ENCODE results near the gene TCTN2. TPM values are rescaled to one million over a fixed set of nuclear protein-coding genes. Genes with fewer than 3 reads are reported as not detected.

The TCTN2 gene
- total RNA-seq, 3 donors from 2014 or later (not counting 1 experiment from before 2014, with no cell fraction given): 3.2 to 7.3 (median 4.6) TPM

DNA sequence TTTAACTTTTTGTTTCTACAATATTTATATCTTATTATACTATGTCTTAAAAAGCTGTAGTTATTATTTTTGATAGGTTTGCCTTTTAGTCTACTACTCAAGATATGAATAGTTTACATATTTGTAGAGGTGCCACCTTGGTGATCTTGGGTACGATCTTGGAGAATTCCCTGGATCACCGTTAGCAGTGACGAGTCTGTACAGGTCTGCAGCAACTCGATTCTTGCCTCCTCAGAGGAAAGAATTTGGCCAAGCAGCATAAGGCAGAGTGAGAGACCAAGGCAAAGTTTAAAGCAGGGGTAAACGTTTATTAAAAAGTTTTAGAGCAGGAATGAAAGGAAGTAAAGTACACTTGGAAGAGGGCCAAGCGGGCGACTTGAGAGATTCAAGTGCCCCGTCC is 3.1 kb upstream of the TCTN2 start:
- no peak for ATAC-seq
- no peaks in the 10 kb centered on the region for H3K9me3 Mint-ChIP-seq
- Histone ChIP-seq H3K4me3 (ENCODE audit: low read length) (no peak overlapping the region), H3K36me3 (ENCODE audit: control insufficient read depth, insufficient read depth, low read length) (no peaks in the 10 kb centered on the region), H3K9me3 (ENCODE audit: control insufficient read depth, insufficient read depth, low read length) (no peaks in the 10 kb centered on the region), H3K27me3 (ENCODE audit: control insufficient read depth, insufficient read depth, low read length) (no peaks in the 10 kb centered on the region), H3K27ac (ENCODE audit: low read length) (no peak overlapping the region), H3K4me1 (ENCODE audit: control insufficient read depth, insufficient read depth, low read length) (peaks cover 12% of the 10 kb centered on the region)
- no peaks in the 10 kb centered on the region for H3K27me3 Mint-ChIP-seq (ENCODE audit: low read depth in 2 of 2)
- no peak overlapping the region for H3K4me3 Mint-ChIP-seq
- no peaks in the 10 kb centered on the region for H3K36me3 Mint-ChIP-seq
- H3K4me1 Mint-ChIP-seq: peaks cover 7 to 16% of the 10 kb centered on the region in 2 donors
- H3K27ac Mint-ChIP-seq: no peak overlapping the region
- intact Hi-C loops (cut with micrococcal nuclease): no loop called here
- TF ChIP-seq, protein P1, sequence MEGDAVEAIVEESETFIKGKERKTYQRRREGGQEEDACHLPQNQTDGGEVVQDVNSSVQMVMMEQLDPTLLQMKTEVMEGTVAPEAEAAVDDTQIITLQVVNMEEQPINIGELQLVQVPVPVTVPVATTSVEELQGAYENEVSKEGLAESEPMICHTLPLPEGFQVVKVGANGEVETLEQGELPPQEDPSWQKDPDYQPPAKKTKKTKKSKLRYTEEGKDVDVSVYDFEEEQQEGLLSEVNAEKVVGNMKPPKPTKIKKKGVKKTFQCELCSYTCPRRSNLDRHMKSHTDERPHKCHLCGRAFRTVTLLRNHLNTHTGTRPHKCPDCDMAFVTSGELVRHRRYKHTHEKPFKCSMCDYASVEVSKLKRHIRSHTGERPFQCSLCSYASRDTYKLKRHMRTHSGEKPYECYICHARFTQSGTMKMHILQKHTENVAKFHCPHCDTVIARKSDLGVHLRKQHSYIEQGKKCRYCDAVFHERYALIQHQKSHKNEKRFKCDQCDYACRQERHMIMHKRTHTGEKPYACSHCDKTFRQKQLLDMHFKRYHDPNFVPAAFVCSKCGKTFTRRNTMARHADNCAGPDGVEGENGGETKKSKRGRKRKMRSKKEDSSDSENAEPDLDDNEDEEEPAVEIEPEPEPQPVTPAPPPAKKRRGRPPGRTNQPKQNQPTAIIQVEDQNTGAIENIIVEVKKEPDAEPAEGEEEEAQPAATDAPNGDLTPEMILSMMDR (IDR thresholded peaks at IDR 0.05): no peak
- 91% methylated on average over 8 of the region's 8 CpGs for WGBS (ENCODE audit: insufficient coverage)
- DNase-seq: no peak

DNA sequence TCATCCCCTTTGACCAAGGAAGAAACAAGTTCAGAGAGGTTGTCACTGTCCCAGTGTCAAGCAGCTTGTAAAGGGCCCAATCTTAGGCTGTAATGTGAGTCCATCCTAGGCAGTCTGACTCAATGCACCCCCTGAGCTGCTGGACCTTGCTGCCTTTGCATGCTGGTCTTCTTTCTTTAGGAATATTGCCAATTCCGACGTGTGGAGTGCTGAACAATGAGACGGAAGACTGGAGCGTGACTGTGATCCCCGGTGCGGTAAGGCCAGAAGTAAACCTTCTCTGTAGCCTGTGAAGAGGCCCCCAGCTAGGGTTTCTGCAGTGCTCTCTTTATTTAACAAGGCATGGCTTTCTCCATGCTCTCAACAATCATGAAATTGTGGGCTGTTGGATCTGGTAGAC is 963 bp downstream of the TCTN2 start:
- peak in 1 of 2 donors; percentile 5 for DNase-seq
- ATAC-seq: no peak
- TF ChIP-seq, protein P1 (IDR thresholded peaks at IDR 0.05): no peak
- Mint-ChIP-seq H3K27me3 (ENCODE audit: low read depth in 2 of 2) (no peaks in the 10 kb centered on the region), H3K27ac (no peak overlapping the region), H3K4me3 (peak overlapping the region; percentile 88), H3K9me3 (no peaks in the 10 kb centered on the region), H3K36me3 (no peaks in the 10 kb centered on the region), H3K4me1 (peaks cover 7 to 16% of the 10 kb centered on the region in 2 donors)
- peaks cover 12% of the 10 kb centered on the region for H3K4me1 ChIP-seq (ENCODE audit: control insufficient read depth, insufficient read depth, low read length)
- 97% methylated on average over 6 of the region's 6 CpGs for WGBS (ENCODE audit: insufficient coverage)
- peaks cover 1% of the 10 kb centered on the region for H3K36me3 ChIP-seq (ENCODE audit: control insufficient read depth, insufficient read depth, low read length)
- H3K27ac ChIP-seq (ENCODE audit: low read length): no peak overlapping the region
- intact Hi-C loops (cut with micrococcal nuclease): loop anchor here (5.0 kb wide), 1 partner anchor 40 kb away; the partner anchor contains the start of gene ATP6V0A2
- H3K27me3 ChIP-seq (ENCODE audit: control insufficient read depth, insufficient read depth, low read length): no peaks in the 10 kb centered on the region
- H3K9me3 ChIP-seq (ENCODE audit: control insufficient read depth, insufficient read depth, low read length): no peaks in the 10 kb centered on the region
- H3K4me3 ChIP-seq (ENCODE audit: low read length): no peak overlapping the region

DNA sequence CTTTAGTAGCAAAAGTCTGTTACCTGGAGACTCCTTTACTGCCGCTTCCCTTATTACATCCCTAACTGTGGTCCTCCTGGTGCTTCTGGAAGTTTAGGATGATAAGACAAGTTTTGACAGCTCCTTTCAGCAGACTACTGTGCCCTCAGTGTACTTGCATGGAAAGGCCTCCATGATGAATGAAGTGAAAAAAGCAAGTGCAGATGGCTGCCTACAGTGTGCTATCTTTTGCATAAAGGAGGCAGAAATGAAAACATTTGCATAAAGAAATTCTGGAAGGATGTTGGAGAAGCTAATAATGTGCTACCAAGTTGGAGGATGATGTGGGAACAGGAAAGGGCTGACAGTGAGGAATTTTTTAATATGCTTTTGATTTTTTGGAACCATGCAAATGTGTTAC is 4.5 kb downstream of the TCTN2 start:
- Histone ChIP-seq H3K4me3 (ENCODE audit: low read length) (no peak overlapping the region), H3K4me1 (ENCODE audit: control insufficient read depth, insufficient read depth, low read length) (peaks cover 12% of the 10 kb centered on the region), H3K9me3 (ENCODE audit: control insufficient read depth, insufficient read depth, low read length) (no peaks in the 10 kb centered on the region), H3K27me3 (ENCODE audit: control insufficient read depth, insufficient read depth, low read length) (no peaks in the 10 kb centered on the region), H3K27ac (ENCODE audit: low read length) (no peak overlapping the region), H3K36me3 (ENCODE audit: control insufficient read depth, insufficient read depth, low read length) (peaks cover 1% of the 10 kb centered on the region)
- Mint-ChIP-seq H3K4me3 (no peak overlapping the region), H3K4me1 (peaks cover 7 to 16% of the 10 kb centered on the region in 2 donors), H3K36me3 (no peaks in the 10 kb centered on the region), H3K27me3 (ENCODE audit: low read depth in 2 of 2) (no peaks in the 10 kb centered on the region), H3K27ac (no peak overlapping the region), H3K9me3 (no peaks in the 10 kb centered on the region)
- WGBS (ENCODE audit: insufficient coverage): no CpG with 5 or more reads among the region's 1 CpG
- TF ChIP-seq, protein P1 (IDR thresholded peaks at IDR 0.05): no peak
- intact Hi-C loops (cut with micrococcal nuclease): no loop called here
- DNase-seq (no peak), ATAC-seq (no peak)

DNA sequence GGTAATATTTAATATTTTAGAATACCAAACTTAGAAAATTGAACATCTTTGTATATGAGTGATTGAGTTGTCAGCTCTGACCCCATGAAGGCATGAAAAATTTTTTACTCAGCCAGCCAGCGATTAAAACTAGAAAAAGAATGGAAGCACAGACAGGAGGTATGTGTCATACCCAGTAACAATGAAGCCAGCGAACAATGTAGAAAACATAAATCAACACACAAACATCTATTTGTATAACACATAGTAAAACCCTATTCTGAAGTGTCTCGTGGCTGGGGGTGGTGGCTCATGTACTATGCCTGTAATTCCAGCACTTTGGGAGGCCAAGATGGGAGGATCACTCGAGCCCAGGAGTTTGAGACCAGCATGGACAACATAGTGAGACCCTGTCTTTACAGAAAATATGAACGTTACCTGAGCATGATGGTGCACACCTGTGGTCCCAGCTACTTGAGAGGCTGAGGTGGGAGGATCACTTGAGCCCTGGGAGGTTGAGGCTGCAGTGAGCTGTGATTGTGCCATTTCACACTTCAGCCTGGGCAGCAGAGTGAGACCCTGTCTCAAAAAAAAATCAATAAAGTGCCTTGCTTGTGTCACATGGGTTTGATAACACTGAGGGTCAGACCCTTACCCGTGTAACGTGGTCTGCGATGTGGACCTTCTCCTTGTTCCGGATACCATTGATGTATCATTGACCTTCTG is 5.9 kb downstream of the TCTN2 start:
- H3K9me3 ChIP-seq (ENCODE audit: control insufficient read depth, insufficient read depth, low read length): no peaks in the 10 kb centered on the region
- no peak overlapping the region for H3K27ac ChIP-seq (ENCODE audit: low read length)
- ATAC-seq (no peak), DNase-seq (no peak)
- H3K27me3 ChIP-seq (ENCODE audit: control insufficient read depth, insufficient read depth, low read length): no peaks in the 10 kb centered on the region
- TF ChIP-seq, protein P1 (IDR thresholded peaks at IDR 0.05): no peak
- Mint-ChIP-seq H3K4me3 (no peak overlapping the region), H3K4me1 (peaks cover 3 to 5% of the 10 kb centered on the region in 2 donors), H3K27ac (no peak overlapping the region), H3K27me3 (ENCODE audit: low read depth in 2 of 2) (no peaks in the 10 kb centered on the region), H3K36me3 (no peaks in the 10 kb centered on the region), H3K9me3 (no peaks in the 10 kb centered on the region)
- intact Hi-C loops (cut with micrococcal nuclease): no loop called here
- WGBS (ENCODE audit: insufficient coverage): 92% methylated on average over 9 of the region's 9 CpGs
- peaks cover 1% of the 10 kb centered on the region for H3K36me3 ChIP-seq (ENCODE audit: control insufficient read depth, insufficient read depth, low read length)
- no peaks in the 10 kb centered on the region for H3K4me1 ChIP-seq (ENCODE audit: control insufficient read depth, insufficient read depth, low read length)
- H3K4me3 ChIP-seq (ENCODE audit: low read length): no peak overlapping the region

All from natural killer cell (primary cell).